Fibroblast of mammary gland (primary cell): ENCODE results near the gene RAC2.

Source experiments
- DNase-seq: peaks from one replicate; pipeline ENCODE4 v3.0.0-alpha.2; 2010; ENCODE audit warnings: low read depth
- H3K4me3 ChIP-seq: 2 replicates; pipeline ENCODE4 v1.5.1; 2011; ENCODE audit warnings: low read depth, mild to moderate bottlenecking, low read length, moderate library complexity; ENCODE audit not compliant: control insufficient read depth
- TF ChIP-seq, protein P1 (sequence below): conservative IDR thresholded peaks from 2 replicates; pipeline ENCODE4 v1.5.1; 2011; ENCODE audit warnings: low read depth, low read length, inconsistent platforms; ENCODE audit not compliant: control insufficient read depth, insufficient read depth

Gene RAC2

DNA sequence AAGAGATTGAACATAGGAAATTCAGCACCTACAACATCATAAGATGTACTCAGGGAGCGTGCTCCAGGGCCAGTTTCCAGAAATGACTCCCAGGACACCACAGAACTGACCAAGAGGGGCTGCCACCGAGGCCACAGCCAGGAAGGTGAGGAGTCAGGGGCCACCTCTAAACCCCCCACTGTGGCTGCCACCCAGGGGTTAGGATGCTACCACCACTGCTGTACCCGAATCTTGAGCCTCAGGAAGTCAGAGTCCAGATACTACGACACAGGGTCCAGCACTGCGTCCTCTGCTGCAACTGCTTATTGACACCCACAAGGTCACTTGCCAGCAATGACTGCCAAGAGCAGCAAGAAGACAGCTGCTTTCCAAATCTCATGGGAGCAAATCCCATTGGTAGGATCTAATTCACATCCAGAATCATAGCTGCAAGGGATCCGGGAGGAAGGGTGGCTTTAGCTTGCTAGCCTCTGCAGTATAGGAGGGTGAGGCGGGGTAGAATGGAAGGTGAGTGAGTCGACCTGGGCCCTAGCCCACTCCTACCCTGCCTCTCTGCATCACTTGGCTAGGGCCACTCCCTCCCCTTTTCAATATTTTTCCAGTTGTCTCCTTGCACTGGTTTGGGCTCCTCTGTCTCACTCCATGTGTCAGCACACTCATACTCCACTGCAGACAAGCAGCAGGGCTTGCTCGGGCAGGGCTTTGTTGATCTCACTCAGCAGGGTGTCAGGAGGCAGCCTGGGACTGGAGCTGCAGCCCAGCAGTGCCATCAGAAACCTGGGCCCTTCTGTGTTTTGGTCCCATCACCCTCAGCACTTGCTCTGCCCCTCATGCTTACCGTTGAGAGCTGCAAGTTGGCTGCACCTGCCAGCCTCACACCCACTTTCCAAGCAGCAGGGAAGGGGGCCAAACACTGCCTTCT lies 20.2 kb upstream of the RAC2 start:
- no peak for DNase-seq
- H3K4me3 ChIP-seq: no peak overlapping the region
- TF ChIP-seq, protein P1, sequence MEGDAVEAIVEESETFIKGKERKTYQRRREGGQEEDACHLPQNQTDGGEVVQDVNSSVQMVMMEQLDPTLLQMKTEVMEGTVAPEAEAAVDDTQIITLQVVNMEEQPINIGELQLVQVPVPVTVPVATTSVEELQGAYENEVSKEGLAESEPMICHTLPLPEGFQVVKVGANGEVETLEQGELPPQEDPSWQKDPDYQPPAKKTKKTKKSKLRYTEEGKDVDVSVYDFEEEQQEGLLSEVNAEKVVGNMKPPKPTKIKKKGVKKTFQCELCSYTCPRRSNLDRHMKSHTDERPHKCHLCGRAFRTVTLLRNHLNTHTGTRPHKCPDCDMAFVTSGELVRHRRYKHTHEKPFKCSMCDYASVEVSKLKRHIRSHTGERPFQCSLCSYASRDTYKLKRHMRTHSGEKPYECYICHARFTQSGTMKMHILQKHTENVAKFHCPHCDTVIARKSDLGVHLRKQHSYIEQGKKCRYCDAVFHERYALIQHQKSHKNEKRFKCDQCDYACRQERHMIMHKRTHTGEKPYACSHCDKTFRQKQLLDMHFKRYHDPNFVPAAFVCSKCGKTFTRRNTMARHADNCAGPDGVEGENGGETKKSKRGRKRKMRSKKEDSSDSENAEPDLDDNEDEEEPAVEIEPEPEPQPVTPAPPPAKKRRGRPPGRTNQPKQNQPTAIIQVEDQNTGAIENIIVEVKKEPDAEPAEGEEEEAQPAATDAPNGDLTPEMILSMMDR: no peak

DNA sequence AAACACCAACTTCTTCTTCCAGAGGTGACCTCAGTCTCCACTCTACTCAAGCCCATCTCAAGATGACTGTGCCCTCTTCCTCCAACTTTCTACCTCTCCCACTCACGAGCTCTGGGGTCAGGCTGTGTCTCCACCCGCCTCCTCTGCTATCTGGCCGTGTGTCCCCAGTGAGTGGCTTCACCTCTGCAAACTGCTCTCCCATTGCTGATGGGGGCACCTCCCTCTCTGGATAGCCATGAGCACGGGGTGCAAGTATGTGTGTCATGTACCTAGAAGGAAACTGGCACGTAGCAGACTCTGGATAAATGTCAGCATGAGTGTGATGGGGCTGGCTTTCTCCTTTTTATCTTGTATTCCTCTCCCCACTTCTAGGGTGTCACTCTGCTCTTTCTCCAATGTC lies 18.3 kb upstream of the RAC2 start:
- TF ChIP-seq, protein P1: no peak
- DNase-seq: no peak
- no peak overlapping the region for H3K4me3 ChIP-seq

DNA sequence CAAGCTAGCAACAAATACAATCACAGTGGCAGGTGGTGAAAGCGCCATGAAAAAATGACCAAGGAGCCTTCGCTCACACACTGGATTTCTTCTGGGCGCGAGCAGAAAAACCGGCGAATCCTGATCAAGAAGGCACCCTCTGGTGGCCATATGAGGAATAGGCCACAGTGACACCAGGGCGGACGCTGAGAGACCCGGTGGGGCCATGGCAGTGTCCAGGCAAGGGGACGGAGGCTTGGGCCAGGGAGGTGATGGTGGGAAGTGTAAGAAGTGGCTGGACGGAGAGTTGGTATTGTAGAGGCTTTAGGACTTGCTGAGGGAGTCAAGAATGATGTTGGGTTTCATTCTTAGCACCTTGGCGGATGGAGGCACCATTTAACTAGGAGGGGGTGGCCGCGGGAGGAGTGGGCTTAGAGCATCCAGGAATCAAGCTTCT lies 16.9 kb upstream of the RAC2 start:
- peak; percentile 51 for DNase-seq
- no peak overlapping the region for H3K4me3 ChIP-seq
- TF ChIP-seq, protein P1: peak; percentile 93

DNA sequence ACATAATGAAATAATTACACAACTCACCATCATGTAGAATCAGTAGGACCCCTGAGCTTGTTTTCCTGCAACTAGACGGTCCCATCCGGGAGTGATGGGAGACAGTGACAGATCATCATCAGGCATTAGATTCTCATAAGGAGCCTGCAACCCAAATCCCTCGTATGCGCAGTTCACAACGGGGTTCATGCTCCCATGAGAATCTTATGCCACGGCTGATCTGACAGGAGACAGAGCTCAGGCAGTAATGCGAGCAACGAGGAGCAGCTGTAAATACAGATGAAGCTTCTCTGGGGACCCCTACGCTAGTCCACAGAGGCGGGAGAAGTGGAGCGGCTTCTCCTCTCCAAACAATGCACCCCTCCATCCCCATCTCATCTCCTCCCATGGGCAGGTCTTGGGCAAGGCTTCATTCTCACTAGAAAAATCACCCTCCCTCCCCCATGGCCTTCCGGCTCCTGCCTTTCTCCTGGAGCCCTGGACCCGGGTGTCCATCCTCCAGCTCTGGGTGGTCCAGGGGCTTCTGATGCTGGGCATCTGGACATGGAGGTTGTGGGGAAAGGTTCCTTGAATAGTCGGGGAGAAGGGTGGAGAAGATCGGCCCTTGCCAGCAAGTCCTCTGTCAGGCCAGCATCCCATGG lies 16.2 kb upstream of the RAC2 start:
- TF ChIP-seq, protein P1: no peak
- no peak for DNase-seq
- H3K4me3 ChIP-seq: no peak overlapping the region

DNA sequence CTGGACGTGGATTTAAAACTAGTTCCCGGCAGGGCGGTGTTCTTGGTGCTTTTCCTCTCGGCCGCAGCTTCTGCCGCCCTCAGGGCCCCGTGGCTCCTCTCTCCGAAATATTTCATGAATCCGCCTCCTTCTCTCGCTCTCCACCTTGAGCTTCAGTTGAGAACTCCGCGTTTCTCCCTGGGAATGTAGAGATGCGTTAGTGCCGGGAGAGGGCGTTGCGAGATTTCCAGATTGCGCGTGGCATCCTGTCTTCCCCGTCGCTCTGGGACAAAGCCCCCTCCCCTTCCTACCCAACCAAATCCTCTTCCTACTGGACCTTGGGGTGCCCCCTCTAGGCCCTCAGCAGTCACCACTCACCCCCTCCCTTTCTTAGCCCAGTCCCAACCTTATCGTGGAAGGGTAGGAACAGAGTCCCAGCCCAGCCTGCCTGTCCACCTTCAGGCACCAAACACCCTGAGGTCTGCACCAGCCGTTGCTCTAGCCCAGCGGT lies 15.5 kb upstream of the RAC2 start:
- no peak overlapping the region for H3K4me3 ChIP-seq
- TF ChIP-seq, protein P1: peak; percentile 71
- DNase-seq: peak; percentile 45

DNA sequence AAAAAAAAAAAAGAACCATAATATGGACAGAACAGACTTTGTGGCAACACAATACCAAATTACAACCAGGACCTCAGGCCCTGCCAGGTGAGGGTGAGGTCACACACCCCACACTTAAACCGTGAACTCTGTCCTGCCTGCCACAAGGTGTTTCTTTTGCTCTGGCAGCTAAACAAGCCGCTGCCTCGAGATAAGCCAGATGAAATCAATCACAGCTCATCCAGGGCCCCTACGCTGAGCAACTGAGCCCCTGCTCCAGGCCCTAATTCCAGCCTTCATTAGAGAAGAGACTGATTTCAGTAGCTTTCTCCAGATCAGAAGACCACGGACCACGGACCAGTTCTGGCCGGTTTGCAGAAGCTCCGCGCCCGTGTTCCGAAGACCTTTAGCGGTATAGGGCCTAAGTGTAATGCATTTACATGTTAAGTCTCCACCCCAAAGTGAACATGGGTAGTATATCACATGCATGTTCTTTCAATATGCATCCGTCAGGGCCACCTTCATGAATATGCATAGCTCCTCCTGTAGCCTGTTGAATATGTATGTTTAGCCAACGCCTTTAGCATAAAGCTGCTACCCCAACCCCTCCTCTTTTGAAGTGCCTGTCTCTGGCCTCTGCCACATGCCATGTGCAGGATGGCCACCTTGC lies 14.8 kb upstream of the RAC2 start:
- DNase-seq: no peak
- TF ChIP-seq, protein P1: no peak
- no peak overlapping the region for H3K4me3 ChIP-seq
